HG02938 (cell line): ENCODE measurements around the gene UNC119B.
"Not testable (repeated sequence)": the region's sequence is repeated elsewhere in the genome, so short reads cannot be mapped to it uniquely, and the experiment has no call there.

ENCODE experiments used
- ATAC-seq: cut with Tn5 transposase; IDR thresholded peaks from one replicate; pipeline ENCODE4 v1.9.1; 2021; ENCODE audit warnings: mild to moderate bottlenecking, moderate library complexity; ENCODE audit not compliant: unreplicated experiment

Gene UNC119B

GRCh38 chr12:120718055-120718454 is 7.8 kb downstream of the UNC119B start:
- no peak for ATAC-seq

- ATAC-seq, result no peak
These were observed 8.8 kb downstream of the UNC119B start for GRCh38 chr12:120719072-120719471.

- no peak for ATAC-seq
These were observed 9.4 kb downstream of the UNC119B start for GRCh38 chr12:120719496-120720233.

GRCh38 chr12:120720234-120720986 is 10.2 kb downstream of the UNC119B start:
- ATAC-seq, result no peak

- no peak for ATAC-seq
These were observed 10.9 kb downstream of the UNC119B start for GRCh38 chr12:120720987-120721801.

- ATAC-seq, result no peak
These were observed 11.6 kb downstream of the UNC119B start for GRCh38 chr12:120721866-120722265.

GRCh38 chr12:120722784-120723183 is 12.5 kb downstream of the UNC119B start:
- no peak for ATAC-seq

GRCh38 chr12:120724720-120725119 is 14.5 kb downstream of the UNC119B start:
- ATAC-seq, result no peak

- ATAC-seq, result no peak
These were observed 14.9 kb downstream of the UNC119B start for GRCh38 chr12:120725151-120725658.

GRCh38 chr12:120725659-120726509 is 15.6 kb downstream of the UNC119B start, which contains the start of gene ACADS:
TSS of gene ACADS (plus strand) at chr12:120725826. CDS start at chr12:120725886, 60 bp downstream.
- ATAC-seq, result peak; percentile 79

- no peak for ATAC-seq
These were observed 16.2 kb downstream of the UNC119B start for GRCh38 chr12:120726510-120726793.

GRCh38 chr12:120726961-120727360 is 16.7 kb downstream of the UNC119B start:
- no peak for ATAC-seq

- not testable (repeated sequence) for ATAC-seq
These were observed 21.9 kb downstream of the UNC119B start for GRCh38 chr12:120732198-120732597.

GRCh38 chr12:120733574-120733973 is 23.3 kb downstream of the UNC119B start:
- ATAC-seq, result no peak

GRCh38 chr12:120734210-120734609 is 24.0 kb downstream of the UNC119B start:
- ATAC-seq, result no peak

GRCh38 chr12:120735181-120735580 is 24.9 kb downstream of the UNC119B start:
- ATAC-seq, result no peak

GRCh38 chr12:120736404-120737331 is 26.4 kb downstream of the UNC119B start:
- no peak for ATAC-seq

GRCh38 chr12:120737557-120738251 is 27.4 kb downstream of the UNC119B start:
- ATAC-seq, result no peak
